ENCODE data around the gene UBR4. TPM values are rescaled to one million over a fixed set of nuclear protein-coding genes. Genes with fewer than 3 reads are reported as not detected.

Gene UBR4
- total and polyA plus RNA-seq, 2 experiments from 2014 or later, result 111 to 230 TPM

- DNase-seq (ENCODE audit: low spot score), result no peak
- H3K4me1 Mint-ChIP-seq, result peaks cover 3% of the 10 kb centered on the region; the same call in 1 of the 3 replicates
- no peak for ATAC-seq
- H3K4me3 ChIP-seq, result no peak overlapping the region
- no peaks in the 10 kb centered on the region for H3K27me3 ChIP-seq (ENCODE audit: insufficient read depth)
- H3K4me2 ChIP-seq, result no peak overlapping the region
- no peaks in the 10 kb centered on the region for H3F3A ChIP-seq (replicated peaks; ENCODE audit: low read depth)
- no peaks in the 10 kb centered on the region for H3K79me2 ChIP-seq (replicated peaks; ENCODE audit: insufficient read depth)
- H2AFZ ChIP-seq, result no peak overlapping the region
- H3K27me3 Mint-ChIP-seq (ENCODE audit: insufficient read depth, low read depth, poor library complexity), result peaks cover 4% of the 10 kb centered on the region
- H3K36me3 Mint-ChIP-seq (ENCODE audit: low read depth), result no peaks in the 10 kb centered on the region
- H3K4me3 Mint-ChIP-seq, result no peak overlapping the region
- TF ChIP-seq ZNF114 (CRISPR knock-in tag; IDR thresholded peaks at IDR 0.05) (no peak), ETS1 (IDR thresholded peaks at IDR 0.05) (no peak), NANOG (IDR thresholded peaks at IDR 0.05; ENCODE audit: borderline replicate concordance) (no peak), STAT1 (IDR thresholded peaks at IDR 0.05; ENCODE audit: unreplicated experiment) (no peak), ZNF462 (CRISPR knock-in tag; IDR thresholded peaks at IDR 0.05) (no peak), EZH2 (IDR thresholded peaks at IDR 0.05; ENCODE audit: low read depth, unreplicated experiment) (no peak)
- no peaks in the 10 kb centered on the region for H4K20me1 ChIP-seq (replicated peaks; ENCODE audit: insufficient read depth)
- no peaks in the 10 kb centered on the region for H3K9me3 Mint-ChIP-seq
- H3K4me1 ChIP-seq (ENCODE audit: insufficient read depth), result no peaks in the 10 kb centered on the region
- H3K36me3 ChIP-seq (ENCODE audit: insufficient read depth), result no peaks in the 10 kb centered on the region
- H3K9me2 ChIP-seq (ENCODE audit: insufficient read depth), result no peaks in the 10 kb centered on the region
- H3K27ac ChIP-seq (ENCODE audit: low read depth), result no peak overlapping the region
- H3K27ac Mint-ChIP-seq, result no peak overlapping the region
Measured at GRCh38 chr1:19036813-19037605, 173.1 kb downstream of the UBR4 start.

Data from GM23338 (cell line).